ENCODE results near the gene ZNF749. TPM values are rescaled to one million over a fixed set of nuclear protein-coding genes. Genes with fewer than 3 reads are reported as not detected.

The ZNF749 gene
- total RNA-seq, 1 experiment from 2014 or later: 19.4 TPM

DNA sequence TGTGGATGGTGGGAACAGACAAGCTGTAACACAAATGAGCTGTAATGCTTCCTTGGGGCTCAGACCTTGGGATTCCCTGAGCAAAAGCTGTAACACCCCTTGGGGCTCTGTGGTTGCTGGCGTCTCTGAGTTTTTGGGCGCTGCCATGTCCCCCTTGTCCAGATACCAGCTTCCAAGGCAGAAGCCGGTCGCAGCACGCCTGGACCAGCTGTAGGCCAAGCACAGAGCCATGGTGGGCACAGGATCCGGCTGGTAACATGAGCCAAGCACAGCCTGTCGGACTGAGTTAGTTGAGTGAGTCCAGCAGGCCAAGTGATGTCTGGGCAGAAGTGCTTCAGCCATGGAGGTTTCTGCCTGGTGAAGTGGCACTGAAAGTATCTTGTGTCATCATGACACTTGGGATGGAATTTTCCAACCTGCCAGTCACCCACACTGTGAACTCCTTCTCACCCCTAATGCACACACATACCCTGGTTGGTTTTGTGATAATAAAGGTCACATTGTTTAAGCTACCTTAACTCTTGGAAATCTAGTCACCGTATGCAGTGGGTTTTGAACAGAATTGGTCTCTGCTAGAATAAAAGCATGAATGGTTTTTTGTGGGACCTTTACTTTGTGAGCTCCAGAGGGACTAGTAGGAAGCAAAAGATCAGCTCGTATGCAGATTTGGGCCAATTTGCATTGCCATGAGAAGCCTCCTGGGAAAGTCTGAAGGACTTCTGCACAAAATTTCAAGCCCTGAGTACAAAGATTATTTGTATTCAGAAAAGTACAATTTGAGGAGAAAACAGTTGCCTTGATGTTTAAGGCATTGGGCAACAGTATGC lies 31.2 kb upstream of the ZNF749 start:
- peaks cover 5% of the 10 kb centered on the region for H3K9me3 ChIP-seq (ENCODE audit: insufficient read depth, low read depth)
- H3K27me3 ChIP-seq (ENCODE audit: insufficient read depth, low read depth): no peaks in the 10 kb centered on the region
- ChIA-PET CTCF (no interaction called here), POLR2A (ENCODE audit: unreplicated experiment) (no interaction called here)
- H3K4me1 ChIP-seq (replicated peaks; ENCODE audit: insufficient read depth): no peaks in the 10 kb centered on the region
- H3K79me2 ChIP-seq (ENCODE audit: low read depth): no peaks in the 10 kb centered on the region
- peaks cover 12% of the 10 kb centered on the region for H3K36me3 ChIP-seq (ENCODE audit: low read depth)
- intact Hi-C loops (cut with micrococcal nuclease; ENCODE audit: unreplicated experiment): no loop called here
- DNase-seq: no peak
- H3K4me3 ChIP-seq: no peak overlapping the region
- H4K20me1 ChIP-seq (ENCODE audit: insufficient read depth): no peaks in the 10 kb centered on the region
- no peak overlapping the region for H3K27ac ChIP-seq
- no peak for TF ChIP-seq EZH2 (IDR thresholded peaks at IDR 0.05; ENCODE audit: low read depth)
- TF ChIP-seq CTCF (conservative IDR thresholded peaks at IDR 0.05): no peak
- no peak overlapping the region for H2AFZ ChIP-seq
- no TSS peak for BruUV-seq (replicated peaks)
- no peak overlapping the region for H3K4me2 ChIP-seq
- H3F3A ChIP-seq (ENCODE audit: insufficient read depth, low read depth): no peaks in the 10 kb centered on the region
- H3K9me2 ChIP-seq (ENCODE audit: insufficient read depth): no peaks in the 10 kb centered on the region

- no TSS peak for BruUV-seq (replicated peaks)
- POLR2A ChIA-PET (ENCODE audit: unreplicated experiment): interaction anchor here (0.7 kb wide), 2 partner anchors 20 to 117 kb away, joined by 3 read pairs; no protein-coding TSS in a partner anchor
- intact Hi-C loops (cut with micrococcal nuclease; ENCODE audit: unreplicated experiment): loop anchor here (1.0 to 5.0 kb wide), 2 partner anchors 616 to 749 kb away; no protein-coding TSS in a partner anchor
- Histone ChIP-seq H3K4me2 (no peak overlapping the region), H3K79me2 (ENCODE audit: low read depth) (peaks cover 5% of the 10 kb centered on the region), H3K9me2 (ENCODE audit: insufficient read depth) (no peaks in the 10 kb centered on the region), H3K4me1 (replicated peaks; ENCODE audit: insufficient read depth) (0 out of 2 replicates have a peak, but pooled peaks cover 4% of the 10 kb centered on the region), H3K4me3 (no peak overlapping the region), H4K20me1 (ENCODE audit: insufficient read depth) (no peaks in the 10 kb centered on the region), H3F3A (ENCODE audit: insufficient read depth, low read depth) (no peaks in the 10 kb centered on the region), H3K36me3 (ENCODE audit: low read depth) (no peaks in the 10 kb centered on the region), H2AFZ (no peak overlapping the region), H3K9me3 (ENCODE audit: insufficient read depth, low read depth) (no peaks in the 10 kb centered on the region; the same call in 1 of the 2 replicates), H3K27me3 (ENCODE audit: insufficient read depth, low read depth) (no peaks in the 10 kb centered on the region), H3K27ac (no peak overlapping the region)
- TF ChIP-seq CTCF (conservative IDR thresholded peaks at IDR 0.05) (peak; percentile 88), EZH2 (IDR thresholded peaks at IDR 0.05; ENCODE audit: low read depth) (no peak)
- peak; percentile 61 to 69 for DNase-seq
- CTCF ChIA-PET: interaction anchor here (0.7 kb wide), 1 partner anchor 693 kb away, joined by 3 read pairs; no protein-coding TSS in a partner anchor
Measured at GRCh38 chr19:57406516-57407123, 28.5 kb upstream of the ZNF749 start.

- H3K9me2 ChIP-seq (ENCODE audit: insufficient read depth): no peaks in the 10 kb centered on the region
- peaks cover 13% of the 10 kb centered on the region for H3K4me1 ChIP-seq (replicated peaks; ENCODE audit: insufficient read depth)
- intact Hi-C loops (cut with micrococcal nuclease; ENCODE audit: unreplicated experiment): loop anchor here (1.0 to 5.0 kb wide), 4 partner anchors 24 to 491 kb away; partner anchors contain the start of genes ZNF416, ZNF749 and ZNF772
- CTCF ChIA-PET: no interaction called here
- H3K27me3 ChIP-seq (ENCODE audit: insufficient read depth, low read depth): no peaks in the 10 kb centered on the region
- H3K4me2 ChIP-seq: peak within 1 kb of the TSS; percentile 98
- no peak within 1 kb of the TSS for H3K27ac ChIP-seq
- no peak for TF ChIP-seq CTCF (conservative IDR thresholded peaks at IDR 0.05)
- H3K36me3 ChIP-seq (ENCODE audit: low read depth): peaks cover 7% of the 10 kb centered on the region; the same call in 1 of the 2 replicates
- H3K79me2 ChIP-seq (ENCODE audit: low read depth): peaks cover 24% of the 10 kb centered on the region
- H2AFZ ChIP-seq: peak within 1 kb of the TSS; percentile 95
- no TSS peak for BruUV-seq (replicated peaks)
- DNase-seq: peak; percentile 90 to 91
- H3K4me3 ChIP-seq: peak within 1 kb of the TSS; percentile 83
- no peaks in the 10 kb centered on the region for H3F3A ChIP-seq (ENCODE audit: insufficient read depth, low read depth)
- H4K20me1 ChIP-seq (ENCODE audit: insufficient read depth): no peaks in the 10 kb centered on the region
- H3K9me3 ChIP-seq (ENCODE audit: insufficient read depth, low read depth): no peaks in the 10 kb centered on the region
- POLR2A ChIA-PET (ENCODE audit: unreplicated experiment): interaction anchor here (0.6 kb wide), 1 partner anchor 408 kb away, joined by 3 read pairs; no protein-coding TSS in a partner anchor
Measured at GRCh38 chr19:57410877-57411671, 24.1 kb upstream of the ZNF749 start, which contains the start of gene ZNF17. ZNF17 (plus strand) TSS chr19:57411161; CDS start chr19:57413616, 2,455 bp downstream.

Measured in PC-9 (cell line).